ENCODE data around the gene MEGF6. TPM values are rescaled to one million over a fixed set of nuclear protein-coding genes. Genes with fewer than 3 reads are reported as not detected.

MEGF6 gene
- total RNA-seq, 1 experiment from 2014 or later = 21.3 TPM

DNA sequence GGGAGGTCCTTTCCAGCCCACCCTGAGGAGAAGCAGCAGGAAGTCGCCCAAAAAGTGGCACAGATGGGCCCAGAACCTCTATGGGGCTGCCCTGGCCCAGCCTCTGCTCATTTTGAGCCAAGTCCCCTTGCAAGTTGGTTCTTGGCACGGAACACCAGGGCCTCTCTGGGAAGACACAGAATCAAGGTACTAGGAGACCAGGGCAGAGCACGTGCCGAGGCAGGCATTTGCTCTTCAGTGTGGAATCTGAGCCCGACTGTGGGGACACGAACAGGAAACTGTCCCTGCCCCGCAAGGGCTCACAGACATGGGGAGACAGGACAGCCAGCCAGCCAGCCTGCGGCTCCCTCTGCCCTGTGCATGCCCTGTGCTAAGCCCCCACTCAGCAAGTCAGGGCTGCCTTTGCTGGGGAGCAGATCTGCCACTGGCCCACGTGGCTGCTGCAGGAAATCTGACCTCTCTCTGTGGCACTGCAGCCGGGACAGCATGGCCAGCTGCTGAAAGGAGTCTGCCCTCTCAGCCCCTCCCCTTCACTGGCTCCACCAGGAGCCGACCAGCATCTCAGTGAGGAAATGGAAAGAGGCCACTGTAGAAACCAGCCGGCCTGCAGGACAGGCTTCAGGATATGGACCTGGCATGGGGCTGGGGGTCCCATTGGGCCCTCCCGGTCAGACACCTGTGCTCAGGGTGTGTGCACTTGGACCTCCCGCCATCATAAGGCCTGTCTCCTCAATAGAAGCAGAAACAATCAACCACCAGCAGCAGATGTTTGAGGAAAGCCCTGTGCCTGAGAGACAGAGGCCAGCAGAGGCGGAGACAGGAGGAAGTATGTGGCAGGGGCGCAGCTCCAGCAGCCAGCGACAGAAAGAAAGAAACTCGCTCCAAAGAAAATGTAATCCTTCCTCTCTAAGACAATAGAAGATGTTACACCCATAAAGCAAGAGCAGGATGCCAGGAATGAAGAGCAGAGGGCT lies 153.1 kb downstream of the MEGF6 start:
- Histone ChIP-seq H4K20me1 (ENCODE audit: control insufficient read depth, insufficient read depth, insufficient read length) (no peaks in the 10 kb centered on the region), H3K23ac (ENCODE audit: insufficient read length, low read depth, low read length) (no peak overlapping the region), H3K4ac (ENCODE audit: low read depth, low read length) (no peak overlapping the region), H3K79me2 (ENCODE audit: insufficient read depth, low read length) (no peaks in the 10 kb centered on the region; the same call in 1 of the 2 replicates), H4K5ac (ENCODE audit: insufficient read length, low read depth, low read length) (no peak overlapping the region), H3K27me3 (ENCODE audit: insufficient read depth, low read length) (no peaks in the 10 kb centered on the region), H3K4me1 (ENCODE audit: insufficient read depth, low read length) (no peaks in the 10 kb centered on the region), H4K8ac (replicated peaks; ENCODE audit: insufficient read length, low read depth, low read length) (no peak overlapping the region), H2AK5ac (ENCODE audit: insufficient read length, low read length) (no peak overlapping the region), H3K9me3 (ENCODE audit: control insufficient read depth, low read depth, low read length) (no peaks in the 10 kb centered on the region), H3T11ph (ENCODE audit: low read length) (no peak overlapping the region), H3K4me2 (ENCODE audit: insufficient read depth, insufficient read length, low read length) (no peak overlapping the region), H3K56ac (ENCODE audit: insufficient read length, low read depth, low read length) (no peak overlapping the region), H3K18ac (ENCODE audit: insufficient read length, low read depth, low read length) (no peak overlapping the region), H2BK12ac (ENCODE audit: insufficient read length, low read depth, low read length) (no peak overlapping the region), H3K79me1 (ENCODE audit: insufficient read depth, low read depth, low read length, poor library complexity, severe bottlenecking) (peaks cover 7% of the 10 kb centered on the region), H3K27ac (ENCODE audit: insufficient read length, low read depth, low read length) (no peak overlapping the region), H4K91ac (ENCODE audit: insufficient read length, low read depth, low read length) (no peak overlapping the region), H3K23me2 (ENCODE audit: insufficient read length, low read depth, low read length, poor library complexity, severe bottlenecking) (peaks cover 3% of the 10 kb centered on the region), H2BK20ac (ENCODE audit: low read depth, low read length, poor library complexity, severe bottlenecking) (no peak overlapping the region), H2AFZ (ENCODE audit: low read length) (no peak overlapping the region), H3K9ac (ENCODE audit: extremely low read depth, insufficient read length, low read length) (no peak overlapping the region), H3K14ac (ENCODE audit: insufficient read depth, low read length) (no peak overlapping the region; the same call in 1 of the 2 replicates), H2BK120ac (ENCODE audit: low read depth, low read length, poor library complexity, severe bottlenecking) (no peak overlapping the region), H2BK5ac (ENCODE audit: insufficient read length, low read length) (no peak overlapping the region), H2BK15ac (ENCODE audit: low read depth, low read length) (no peak overlapping the region)
- Mint-ChIP-seq H3K4me3 (no peak overlapping the region), H3K36me3 (ENCODE audit: insufficient read depth in 1 of 3, low read depth in 3 of 3) (peaks cover 0 to 20% (median 18%) of the 10 kb centered on the region in 3 experiments; a peak in 4 of 7 replicates), H3K9me3 (no peaks in the 10 kb centered on the region), H3K27ac (peak overlapping the region; percentile 12 to 77 (median 71); a peak in 3 of 7 replicates), H3K4me1 (peaks cover 18 to 38% of the 10 kb centered on the region in 2 experiments), H3K27me3 (ENCODE audit: low read depth) (no peaks in the 10 kb centered on the region)
- DNase-seq = no peak
- no peak for TF ChIP-seq CTCF (conservative IDR thresholded peaks at IDR 0.05)
- WGBS (ENCODE audit: extremely low coverage, insufficient read length, low lambda C conversion rate) = no CpG with 5 or more reads among the region's 18 CpGs
